Hepatocyte (in vitro differentiated cells): ENCODE results near the gene TIFAB. TPM values are rescaled to one million over a fixed set of nuclear protein-coding genes. Genes with fewer than 3 reads are reported as not detected.

Experiments
- DNase-seq: peaks from one replicate; pipeline ENCODE4 v3.0.0-alpha.2; 2016; ENCODE audit warnings: low spot score
- H2AFZ ChIP-seq: fragments of 200-600 bp; sonication (generic); 2 replicates; pipeline ENCODE4 v1.6.0; 2016; ENCODE audit warnings: antibody characterized with exemption, mild to moderate bottlenecking
- H3K27ac ChIP-seq: fragments of 200-600 bp; sonication (generic); 2 replicates; pipeline ENCODE4 v1.5.1; 2016; ENCODE audit warnings: mild to moderate bottlenecking
- H3K27me3 ChIP-seq: fragments of 200-600 bp; sonication (generic); 2 replicates; pipeline ENCODE4 v1.6.1; 2016
- H3K36me3 ChIP-seq: fragments of 200-600 bp; sonication (generic); replicated peaks from 2 replicates; pipeline ENCODE4 v1.5.1; 2016; ENCODE audit warnings: low read depth; ENCODE audit not compliant: insufficient read depth
- H3K4me1 ChIP-seq: fragments of 200-600 bp; sonication (generic); 2 replicates; pipeline ENCODE4 v1.5.1; 2016; ENCODE audit warnings: mild to moderate bottlenecking, moderate library complexity; ENCODE audit not compliant: insufficient read depth
- H3K4me2 ChIP-seq: fragments of 200-600 bp; sonication (generic); 2 replicates; pipeline ENCODE4 v1.6.0; 2016
- H3K4me3 ChIP-seq: fragments of 200-600 bp; sonication (generic); 2 replicates; pipeline ENCODE4 v1.5.1; 2016; ENCODE audit warnings: mild to moderate bottlenecking
- H3K79me2 ChIP-seq: fragments of 200-600 bp; sonication (generic); 2 replicates; pipeline ENCODE4 v1.6.0; 2017; ENCODE audit warnings: mild to moderate bottlenecking
- H3K9me2 ChIP-seq: fragments of 200-600 bp; sonication (generic); replicated peaks from 2 replicates; pipeline ENCODE4 v1.6.0; 2017; ENCODE audit warnings: mild to moderate bottlenecking; ENCODE audit not compliant: insufficient read depth
- H3K9me3 ChIP-seq: fragments of 200-600 bp; sonication (generic); 2 replicates; pipeline ENCODE4 v1.5.1; 2016; ENCODE audit warnings: low read depth, mild to moderate bottlenecking
- H4K20me1 ChIP-seq: fragments of 200-600 bp; sonication (generic); 2 replicates; pipeline ENCODE4 v1.6.0; 2016; ENCODE audit warnings: mild to moderate bottlenecking; ENCODE audit not compliant: insufficient read depth, poor library complexity, severe bottlenecking
- CTCF ChIP-seq: fragments of 200-600 bp; sonication (generic); IDR thresholded peaks from 2 replicates; pipeline ENCODE4 v1.5.1; 2016; ENCODE audit warnings: antibody characterized with exemption, mild to moderate bottlenecking; ENCODE audit not compliant: poor library complexity
- EZH2 ChIP-seq: fragments of 200-600 bp; sonication (generic); IDR thresholded peaks from 2 replicates; pipeline ENCODE4 v1.6.1; 2016; ENCODE audit warnings: antibody characterized with exemption, mild to moderate bottlenecking, borderline replicate concordance
- EZH2phosphoT487 ChIP-seq: fragments of 200-600 bp; sonication (generic); IDR thresholded peaks from one replicate; pipeline ENCODE4 v1.6.1; 2018; ENCODE audit warnings: antibody characterized with exemption, mild to moderate bottlenecking, low read depth, moderate library complexity; ENCODE audit not compliant: unreplicated experiment, severe bottlenecking
- WGBS: methylation state at CpG from one replicate; pipeline ENCODE4 v1.1.6; 2016; ENCODE audit warnings: low lambda C conversion rate; ENCODE audit errors: missing lambda C conversion rate; 5-methylcytosine and 5-hydroxymethylcytosine counted together
- polyA plus RNA-seq: library from polyadenylated mRNA; unstranded; fragments of >200 nt; fragmentation: Nextera tagmentation; extraction: Ambion mirVana; gene quantifications from 2 replicates; pipeline ENCODE4 v1.2.1, GENCODE V29; 2016
- total RNA-seq: library from RNA; depleted of rRNA; stranded (reverse); fragments of >200 nt; gene quantifications from 2 replicates; pipeline ENCODE4 v1.2.3, GENCODE V29; 2014

The TIFAB gene
- total and polyA plus RNA-seq, 2 experiments from 2014 or later = not detected

GRCh38 chr5:135489466-135490244, 37.5 kb upstream of the TIFAB start:
- Histone ChIP-seq H3K27ac (no peak overlapping the region), H3K36me3 (no peaks in the 10 kb centered on the region), H3K79me2 (no peaks in the 10 kb centered on the region), H3K4me3 (peak overlapping the region; percentile 0), H3K9me3 (no peaks in the 10 kb centered on the region), H3K4me1 (peaks cover 34% of the 10 kb centered on the region), H4K20me1 (no peaks in the 10 kb centered on the region), H3K9me2 (no peaks in the 10 kb centered on the region), H2AFZ (peak overlapping the region; percentile 59), H3K4me2 (peak overlapping the region; percentile 93), H3K27me3 (peaks cover 88% of the 10 kb centered on the region)
- DNase-seq = no peak
- 4% methylated on average over 41 of the region's 53 CpGs for WGBS
- no peak for TF ChIP-seq EZH2phosphoT487
- TF ChIP-seq EZH2 = peak; percentile 68

GRCh38 chr5:135488727-135489465, 36.7 kb upstream of the TIFAB start:
- Histone ChIP-seq H3K79me2 (no peaks in the 10 kb centered on the region), H3K9me2 (no peaks in the 10 kb centered on the region), H2AFZ (no peak overlapping the region), H4K20me1 (no peaks in the 10 kb centered on the region), H3K36me3 (no peaks in the 10 kb centered on the region), H3K9me3 (no peaks in the 10 kb centered on the region), H3K27me3 (peaks cover 89% of the 10 kb centered on the region), H3K27ac (no peak overlapping the region), H3K4me2 (peak overlapping the region; percentile 93), H3K4me3 (peak overlapping the region; percentile 0), H3K4me1 (peaks cover 34% of the 10 kb centered on the region)
- peak; percentile 56 for DNase-seq
- WGBS = 2% methylated on average over 43 of the region's 44 CpGs
- no peak for TF ChIP-seq CTCF
- peak; percentile 6 for TF ChIP-seq EZH2
- TF ChIP-seq EZH2phosphoT487 = peak; percentile 34

DNA sequence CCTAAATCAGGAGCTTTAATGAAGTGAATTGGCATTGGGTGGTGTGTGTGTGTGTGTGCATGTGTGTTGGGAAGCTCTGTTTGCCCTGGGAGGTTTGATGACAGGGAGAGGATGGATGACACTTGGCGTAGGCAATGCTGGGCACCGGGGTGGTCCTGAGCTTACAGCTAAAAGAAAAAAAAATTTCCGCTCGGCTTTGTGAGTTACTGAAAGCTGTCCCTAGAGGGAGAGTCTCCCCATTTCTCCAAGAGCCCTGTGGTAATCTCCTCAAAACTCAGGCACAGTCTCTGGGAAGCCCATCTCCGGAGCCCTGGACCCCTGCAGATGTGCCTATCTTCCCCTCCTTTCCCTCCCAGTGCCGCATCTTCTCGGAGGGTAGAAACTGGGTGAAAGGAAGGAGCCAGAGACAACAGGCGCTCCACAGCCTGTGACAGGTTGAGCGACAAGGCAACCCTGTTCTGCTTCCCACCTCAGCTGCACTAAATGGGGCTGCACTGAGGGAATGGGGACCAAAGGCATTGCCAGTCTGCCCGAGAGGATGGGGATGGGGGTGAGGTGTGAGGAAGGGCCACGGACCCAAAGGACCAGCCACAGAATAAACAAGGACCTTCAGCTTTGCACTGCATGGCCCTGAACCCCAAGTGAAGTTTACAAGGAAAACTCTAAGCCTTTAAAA, 35.8 kb upstream of the TIFAB start:
- H3K4me2 ChIP-seq = peak overlapping the region; percentile 93
- no peaks in the 10 kb centered on the region for H4K20me1 ChIP-seq
- no peaks in the 10 kb centered on the region for H3K79me2 ChIP-seq
- H3K36me3 ChIP-seq = no peaks in the 10 kb centered on the region
- H3K9me2 ChIP-seq = no peaks in the 10 kb centered on the region
- H3K4me1 ChIP-seq = peaks cover 34% of the 10 kb centered on the region
- no peak overlapping the region for H3K27ac ChIP-seq
- H2AFZ ChIP-seq = no peak overlapping the region
- H3K4me3 ChIP-seq = no peak overlapping the region
- peaks cover 87% of the 10 kb centered on the region for H3K27me3 ChIP-seq
- no peaks in the 10 kb centered on the region for H3K9me3 ChIP-seq
- TF ChIP-seq EZH2 (peak; percentile 60), CTCF (no peak)
- DNase-seq = no peak
- 26% methylated on average over 11 of the region's 11 CpGs for WGBS

DNA sequence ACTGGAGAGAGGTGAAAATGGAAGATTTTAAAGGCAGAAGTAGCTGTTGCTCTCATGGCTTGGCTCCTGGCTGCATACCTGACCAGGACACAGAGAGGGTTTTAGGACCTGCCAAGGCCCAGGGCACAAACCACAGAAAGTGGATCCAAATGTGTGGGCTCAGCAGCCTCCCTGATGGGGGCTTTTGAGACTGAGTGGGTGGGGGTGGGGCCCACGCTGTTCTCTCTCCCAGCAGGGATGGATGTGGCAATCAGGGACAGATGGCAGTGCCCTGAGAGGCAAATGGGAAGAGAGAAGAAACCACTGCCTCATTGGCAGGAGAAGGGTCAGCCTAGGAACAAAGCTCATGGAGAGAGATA, 34.9 kb upstream of the TIFAB start:
- Histone ChIP-seq H3K36me3 (no peaks in the 10 kb centered on the region), H3K27me3 (peaks cover 77% of the 10 kb centered on the region), H3K4me2 (no peak overlapping the region), H2AFZ (no peak overlapping the region), H3K9me2 (no peaks in the 10 kb centered on the region), H3K4me3 (no peak overlapping the region), H3K27ac (no peak overlapping the region), H3K79me2 (no peaks in the 10 kb centered on the region), H3K4me1 (peaks cover 34% of the 10 kb centered on the region), H4K20me1 (no peaks in the 10 kb centered on the region), H3K9me3 (no peaks in the 10 kb centered on the region)
- no peak for TF ChIP-seq EZH2
- TF ChIP-seq CTCF = no peak
- no peak for TF ChIP-seq EZH2phosphoT487
- WGBS = 17% methylated on average over 1 of the region's 1 CpG
- no peak for DNase-seq
